PC-9 (cell line): ENCODE measurements around the gene ERI3. TPM values are rescaled to one million over a fixed set of nuclear protein-coding genes. Genes with fewer than 3 reads are reported as not detected.

ENCODE experiments used
- BruUV-seq: library from RNA; stranded (reverse); fragments of 400-500 nt; replicated peaks from 2 replicates; lab custom pipeline; 2021; lab: Mats Ljungman, UMichigan
- CTCF ChIA-PET: fragments of 300-600 bp; sonication (Branson Sonifier 250); formaldehyde crosslinking; loops from one replicate; lab custom pipeline; 2022; ENCODE audit warnings: antibody characterized with exemption; lab: Charles Lee
- POLR2A ChIA-PET: fragments of 300-600 bp; sonication (Branson Sonifier 250); formaldehyde crosslinking; loops from one replicate; lab custom pipeline; 2022; ENCODE audit warnings: antibody characterized with exemption; ENCODE audit not compliant: unreplicated experiment; lab: Charles Lee
- DNase-seq, 2 experiments: peaks; one replicate each; pipeline versions ENCODE4 v3.0.0 to v3.0.0-alpha.2; 2015 to 2022; ENCODE audit warnings: mixed read lengths in 1 of 2
- H2AFZ ChIP-seq: fragments of 200-600 bp; sonication (generic); 2 replicates; pipeline ENCODE4 v1.8.1; 2017; ENCODE audit warnings: antibody characterized with exemption
- H3F3A ChIP-seq: fragments of 200-600 bp; sonication (generic); 2 replicates; pipeline ENCODE4 v1.8.1; 2017; ENCODE audit warnings: antibody characterized with exemption, mild to moderate bottlenecking, low read depth; ENCODE audit not compliant: insufficient read depth
- H3K27ac ChIP-seq: fragments of 200-600 bp; sonication (generic); 2 replicates; pipeline ENCODE4 v1.6.1; 2016; ENCODE audit warnings: mixed run types
- H3K27me3 ChIP-seq: fragments of 200-600 bp; sonication (generic); 2 replicates; pipeline ENCODE4 v1.6.1; 2016; ENCODE audit warnings: low read depth, mixed run types; ENCODE audit not compliant: insufficient read depth
- H3K36me3 ChIP-seq: fragments of 200-600 bp; sonication (generic); 2 replicates; pipeline ENCODE4 v1.6.1; 2016; ENCODE audit warnings: low read depth, mixed run types
- H3K4me1 ChIP-seq: fragments of 200-600 bp; sonication (generic); replicated peaks from 2 replicates; pipeline ENCODE4 v1.6.1; 2016; ENCODE audit warnings: mixed run types; ENCODE audit not compliant: insufficient read depth
- H3K4me2 ChIP-seq: fragments of 200-600 bp; sonication (generic); 2 replicates; pipeline ENCODE4 v1.6.1; 2017; ENCODE audit warnings: mixed run types
- H3K4me3 ChIP-seq: fragments of 200-600 bp; sonication (generic); 2 replicates; pipeline ENCODE4 v1.6.1; 2016; ENCODE audit warnings: mixed run types
- H3K79me2 ChIP-seq: fragments of 200-600 bp; sonication (generic); 2 replicates; pipeline ENCODE4 v1.6.1; 2017; ENCODE audit warnings: low read depth, mixed run types
- H3K9me2 ChIP-seq: fragments of 200-600 bp; sonication (generic); 2 replicates; pipeline ENCODE4 v1.8.1; 2017; ENCODE audit warnings: mild to moderate bottlenecking; ENCODE audit not compliant: insufficient read depth
- H3K9me3 ChIP-seq: fragments of 200-600 bp; sonication (generic); 2 replicates; pipeline ENCODE4 v1.8.1; 2016; ENCODE audit warnings: low read depth; ENCODE audit not compliant: insufficient read depth
- H4K20me1 ChIP-seq: fragments of 200-600 bp; sonication (generic); 2 replicates; pipeline ENCODE4 v1.8.1; 2017; ENCODE audit not compliant: insufficient read depth
- CTCF ChIP-seq: fragments of 200-600 bp; sonication (generic); conservative IDR thresholded peaks from 2 replicates; pipeline ENCODE4 v1.6.1; 2017; ENCODE audit warnings: mixed run types, antibody characterized with exemption, mild to moderate bottlenecking, moderate library complexity
- EZH2 ChIP-seq: fragments of 200-600 bp; sonication (generic); IDR thresholded peaks from 2 replicates; pipeline ENCODE4 v1.8.0; 2017; ENCODE audit warnings: antibody characterized with exemption, low read depth
- intact Hi-C: fragments of 100-400 bp; cut with micrococcal nuclease; formaldehyde crosslinking; loops from one replicate; pipeline ENCODE4 v1.10.0; 2022; ENCODE audit not compliant: unreplicated experiment
- total RNA-seq: library from RNA; stranded (reverse); gene quantifications from 2 replicates; pipeline ENCODE4 v1.2.3, GENCODE V29; 2021

ERI3 gene
- total RNA-seq, 1 experiment from 2014 or later: 120 TPM

GRCh38 chr1:44321466-44321865 lies 33.6 kb downstream of the ERI3 start:
- H2AFZ ChIP-seq: no peak overlapping the region
- H3K4me2 ChIP-seq: no peak overlapping the region
- peaks cover 8% of the 10 kb centered on the region; the same call in 1 of the 2 replicates for H3F3A ChIP-seq
- DNase-seq: no peak
- H3K9me2 ChIP-seq: no peaks in the 10 kb centered on the region
- CTCF ChIA-PET: interaction anchor here (0.7 kb wide), 1 partner anchor 66 kb away, joined by 13 read pairs; no protein-coding TSS in a partner anchor
- no peak overlapping the region for H3K4me3 ChIP-seq
- peaks cover 11% of the 10 kb centered on the region for H3K4me1 ChIP-seq
- no TSS peak for BruUV-seq
- POLR2A ChIA-PET: no interaction called here
- H3K9me3 ChIP-seq: no peaks in the 10 kb centered on the region
- H3K36me3 ChIP-seq: peaks cover 21% of the 10 kb centered on the region
- TF ChIP-seq CTCF (no peak), EZH2 (no peak)
- H3K27ac ChIP-seq: no peak overlapping the region
- H4K20me1 ChIP-seq: peaks cover 11% of the 10 kb centered on the region
- intact Hi-C loops: no loop called here
- no peaks in the 10 kb centered on the region for H3K27me3 ChIP-seq
- peaks cover 22% of the 10 kb centered on the region for H3K79me2 ChIP-seq

GRCh38 chr1:44318097-44319088 lies 36.7 kb downstream of the ERI3 start:
- peaks cover 18% of the 10 kb centered on the region for H3K36me3 ChIP-seq
- H3K4me2 ChIP-seq: no peak overlapping the region
- BruUV-seq: no TSS peak
- no peaks in the 10 kb centered on the region for H3K4me1 ChIP-seq
- peaks cover 7% of the 10 kb centered on the region for H4K20me1 ChIP-seq
- H3K4me3 ChIP-seq: no peak overlapping the region
- peaks cover 4% of the 10 kb centered on the region; the same call in 1 of the 2 replicates for H3F3A ChIP-seq
- no peak overlapping the region for H2AFZ ChIP-seq
- peak in 1 of 2 experiments; percentile 21 for DNase-seq
- no peaks in the 10 kb centered on the region for H3K27me3 ChIP-seq
- CTCF ChIA-PET: no interaction called here
- H3K27ac ChIP-seq: no peak overlapping the region
- no peak for TF ChIP-seq EZH2
- peak; percentile 92 for TF ChIP-seq CTCF
- H3K9me2 ChIP-seq: no peaks in the 10 kb centered on the region
- H3K79me2 ChIP-seq: no peaks in the 10 kb centered on the region
- H3K9me3 ChIP-seq: no peaks in the 10 kb centered on the region
- intact Hi-C loops: no loop called here
- POLR2A ChIA-PET: no interaction called here

- H3K36me3 ChIP-seq: peaks cover 9% of the 10 kb centered on the region
- H3K27me3 ChIP-seq: no peaks in the 10 kb centered on the region
- H3K27ac ChIP-seq: no peak overlapping the region
- TF ChIP-seq CTCF (no peak), EZH2 (no peak)
- H3K4me1 ChIP-seq: no peaks in the 10 kb centered on the region
- intact Hi-C loops: no loop called here
- H3K4me2 ChIP-seq: no peak overlapping the region
- CTCF ChIA-PET: no interaction called here
- peaks cover 7% of the 10 kb centered on the region for H4K20me1 ChIP-seq
- H3F3A ChIP-seq: peaks cover 4% of the 10 kb centered on the region; the same call in 1 of the 2 replicates
- POLR2A ChIA-PET: interaction anchor here (0.6 kb wide), 1 partner anchor 243 kb away, joined by 3 read pairs; no protein-coding TSS in a partner anchor
- no peaks in the 10 kb centered on the region for H3K79me2 ChIP-seq
- no peaks in the 10 kb centered on the region for H3K9me3 ChIP-seq
- no peak for DNase-seq
- no TSS peak for BruUV-seq
- no peak overlapping the region for H3K4me3 ChIP-seq
- no peak overlapping the region for H2AFZ ChIP-seq
- H3K9me2 ChIP-seq: no peaks in the 10 kb centered on the region
Measured at GRCh38 chr1:44316231-44316759, 38.8 kb downstream of the ERI3 start.
